ENCODE results near the gene SULT1C3. TPM values are rescaled to one million over a fixed set of nuclear protein-coding genes. Genes with fewer than 3 reads are reported as not detected.

The SULT1C3 gene
- total and polyA plus RNA-seq, 2 donors (not counting 1 experiment from before 2014, with no cell fraction given) = not detected

- H3K9me3 Mint-ChIP-seq (ENCODE audit: insufficient read depth) = no peaks in the 10 kb centered on the region
- Histone ChIP-seq H3K36me3 (replicated peaks in 1 of 2; ENCODE audit: control extremely low read depth in 1 of 2, control insufficient read depth in 1 of 2, extremely low read depth in 1 of 2, insufficient read depth in 2 of 2, low read length in 1 of 2) (no peaks in the 10 kb centered on the region), H3K79me2 (ENCODE audit: control insufficient read depth, insufficient read depth, low read length) (no peaks in the 10 kb centered on the region), H4K20me1 (ENCODE audit: control insufficient read depth, insufficient read depth, low read length, poor library complexity, severe bottlenecking) (no peaks in the 10 kb centered on the region), H2AFZ (ENCODE audit: insufficient read depth, low read depth, low read length, poor library complexity, severe bottlenecking) (no peak overlapping the region), H3K27me3 (replicated peaks in 1 of 4; ENCODE audit: control extremely low read depth in 1 of 4, control insufficient read depth in 3 of 4, insufficient read depth in 4 of 4, low read length in 3 of 4) (peaks cover 0 to 6% (median 0%) of the 10 kb centered on the region in 4 experiments), H3K27ac (ENCODE audit: low read length in 2 of 2) (no peak overlapping the region), H3K9me3 (ENCODE audit: control extremely low read depth in 1 of 3, control insufficient read depth in 2 of 3, insufficient read depth in 1 of 3, low read length in 2 of 3) (no peaks in the 10 kb centered on the region), H3K9ac (ENCODE audit: low read length) (no peak overlapping the region), H3K4me1 (ENCODE audit: control insufficient read depth in 2 of 2, insufficient read depth in 2 of 2, low read length in 2 of 2) (no peaks in the 10 kb centered on the region), H3K4me2 (replicated peaks; ENCODE audit: low read depth, low read length, poor library complexity, severe bottlenecking) (no peak overlapping the region), H3K4me3 (ENCODE audit: control extremely low read depth in 1 of 5, extremely low read depth in 1 of 5, insufficient read depth in 1 of 5, low read depth in 2 of 5, low read length in 4 of 5) (no peak overlapping the region)
- POLR2A ChIA-PET = no interaction called here
- TF ChIP-seq CTCF (IDR thresholded peaks at IDR 0.05) = no peak
- no peak for TF ChIP-seq EZH2 (IDR thresholded peaks at IDR 0.05; ENCODE audit: borderline replicate concordance, insufficient read depth, low read depth, low read length, poor library complexity, severe bottlenecking)
- 98% methylated on average over 6 of the region's 7 CpGs for WGBS (ENCODE audit: insufficient coverage)
- H3K27ac Mint-ChIP-seq = no peak overlapping the region
- no peak for DNase-seq
- H3K4me1 Mint-ChIP-seq = no peaks in the 10 kb centered on the region
- H3K4me3 Mint-ChIP-seq = no peak overlapping the region
- H3K27me3 Mint-ChIP-seq = peaks cover 7% of the 10 kb centered on the region
- CTCF ChIA-PET = no interaction called here
- ATAC-seq (ENCODE audit: low read depth) = no peak
- intact Hi-C loops (cut with micrococcal nuclease) = no loop called here
These were observed 61.8 kb downstream of the SULT1C3 start for GRCh38 chr2:108301558-108301957.

- Histone ChIP-seq H4K20me1 (ENCODE audit: control insufficient read depth, insufficient read depth, low read length, poor library complexity, severe bottlenecking) (no peaks in the 10 kb centered on the region), H2AFZ (ENCODE audit: insufficient read depth, low read depth, low read length, poor library complexity, severe bottlenecking) (no peak overlapping the region), H3K4me3 (ENCODE audit: control extremely low read depth in 1 of 5, extremely low read depth in 1 of 5, insufficient read depth in 1 of 5, low read depth in 2 of 5, low read length in 4 of 5) (no peak overlapping the region), H3K27me3 (replicated peaks in 1 of 4; ENCODE audit: control extremely low read depth in 1 of 4, control insufficient read depth in 3 of 4, insufficient read depth in 4 of 4, low read length in 3 of 4) (no peaks in the 10 kb centered on the region), H3K79me2 (ENCODE audit: control insufficient read depth, insufficient read depth, low read length) (no peaks in the 10 kb centered on the region), H3K9me3 (ENCODE audit: control extremely low read depth in 1 of 3, control insufficient read depth in 2 of 3, insufficient read depth in 1 of 3, low read length in 2 of 3) (no peaks in the 10 kb centered on the region), H3K4me2 (replicated peaks; ENCODE audit: low read depth, low read length, poor library complexity, severe bottlenecking) (no peak overlapping the region), H3K27ac (ENCODE audit: low read length in 2 of 2) (no peak overlapping the region), H3K36me3 (replicated peaks in 1 of 2; ENCODE audit: control extremely low read depth in 1 of 2, control insufficient read depth in 1 of 2, extremely low read depth in 1 of 2, insufficient read depth in 2 of 2, low read length in 1 of 2) (no peaks in the 10 kb centered on the region), H3K4me1 (ENCODE audit: control insufficient read depth in 2 of 2, insufficient read depth in 2 of 2, low read length in 2 of 2) (no peaks in the 10 kb centered on the region), H3K9ac (ENCODE audit: low read length) (no peak overlapping the region)
- no peak overlapping the region for H3K4me3 Mint-ChIP-seq
- DNase-seq = no peak
- no peak overlapping the region for H3K27ac Mint-ChIP-seq
- H3K9me3 Mint-ChIP-seq (ENCODE audit: insufficient read depth) = no peaks in the 10 kb centered on the region
- ATAC-seq (ENCODE audit: low read depth) = no peak
- ChIA-PET POLR2A (no interaction called here), CTCF (no interaction called here)
- no CpG with 5 or more reads among the region's 2 CpGs for WGBS (ENCODE audit: insufficient coverage)
- no peaks in the 10 kb centered on the region for H3K4me1 Mint-ChIP-seq
- intact Hi-C loops (cut with micrococcal nuclease) = no loop called here
- TF ChIP-seq CTCF (IDR thresholded peaks at IDR 0.05) = no peak
- peaks cover 6% of the 10 kb centered on the region for H3K27me3 Mint-ChIP-seq
These were observed 65.2 kb downstream of the SULT1C3 start for GRCh38 chr2:108304975-108305374.
